ENCODE results near the gene KRCC1. TPM values are rescaled to one million over a fixed set of nuclear protein-coding genes. Genes with fewer than 3 reads are reported as not detected.
A peak's percentile ranks its signal among the peaks of the same experiment; 100 is the strongest.

KRCC1 gene
- total and polyA plus RNA-seq, 7 donors, result 10.8 to 44.4 (median 20.1) TPM

DNA sequence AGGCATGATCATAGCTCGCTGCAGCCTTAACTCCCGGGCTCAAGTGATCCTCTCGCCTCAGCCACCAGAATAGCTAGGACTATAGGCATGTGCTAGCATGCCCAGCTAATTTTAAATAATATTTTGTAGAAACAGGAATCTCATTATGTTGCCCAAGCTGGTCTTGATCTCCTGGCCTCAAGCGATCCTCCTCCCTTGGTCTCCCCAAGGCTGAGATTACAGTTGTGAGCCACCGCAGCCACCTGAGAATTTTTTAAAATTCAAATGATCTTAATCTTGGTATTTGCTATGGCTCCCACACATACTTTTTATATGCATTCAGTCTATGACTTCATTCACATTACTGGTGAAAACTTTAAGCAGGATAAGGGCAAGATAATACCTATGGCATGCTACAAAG lies 13.1 kb downstream of the KRCC1 start:
- no peak for ATAC-seq
- Histone ChIP-seq H3K4me3 (no peak overlapping the region), H3K27ac (no peak overlapping the region), H3K36me3 (ENCODE audit: insufficient read depth in 1 of 2, low read depth in 1 of 2) (no peaks in the 10 kb centered on the region), H3K9me3 (no peaks in the 10 kb centered on the region), H3K27me3 (ENCODE audit: insufficient read depth in 3 of 3, low read length in 2 of 3) (no peaks in the 10 kb centered on the region), H3K4me1 (peaks cover 36% of the 10 kb centered on the region)
- 97 to 99% (median 99%) methylated on average over 5 of the region's 5 CpGs for WGBS, 3 donors
- DNase-seq, result no peak
- no peak for TF ChIP-seq CTCF (IDR thresholded peaks at IDR 0.05)
- intact Hi-C loops (cut with DNase I), result no loop called here

GRCh38 chr2:88038263-88039105 lies 17.1 kb downstream of the KRCC1 start:
- ATAC-seq (peak in 1 of 4 donors; percentile 44), DNase-seq (no peak)
- Histone ChIP-seq H3K4me1 (peaks cover 31% of the 10 kb centered on the region), H3K9me3 (no peaks in the 10 kb centered on the region), H3K36me3 (ENCODE audit: insufficient read depth in 1 of 2, low read depth in 1 of 2) (peaks cover 0 to 27% of the 10 kb centered on the region in 2 donors), H3K27me3 (ENCODE audit: insufficient read depth in 3 of 3, low read length in 2 of 3) (no peaks in the 10 kb centered on the region), H3K27ac (no peak overlapping the region), H3K4me3 (no peak overlapping the region)
- intact Hi-C loops (cut with DNase I), result no loop called here
- WGBS, 3 donors, result 88 to 91% (median 90%) methylated on average over 4 of the region's 4 CpGs
- TF ChIP-seq CTCF (IDR thresholded peaks at IDR 0.05), result no peak

- H3K9me3 ChIP-seq, result no peaks in the 10 kb centered on the region
- TF ChIP-seq CTCF (IDR thresholded peaks at IDR 0.05), result no peak
- ATAC-seq (no peak), DNase-seq (no peak)
- peak overlapping the region; percentile 15 for H3K4me3 ChIP-seq
- intact Hi-C loops (cut with DNase I), result no loop called here
- peaks cover 0 to 45% of the 10 kb centered on the region in 2 donors for H3K36me3 ChIP-seq (ENCODE audit: insufficient read depth in 1 of 2, low read depth in 1 of 2)
- H3K27ac ChIP-seq, result peak overlapping the region; percentile 38
- H3K27me3 ChIP-seq (ENCODE audit: insufficient read depth in 3 of 3, low read length in 2 of 3), result no peaks in the 10 kb centered on the region
- H3K4me1 ChIP-seq, result peaks cover 20% of the 10 kb centered on the region
Observed at GRCh38 chr2:88036606-88037005, 19.0 kb downstream of the KRCC1 start.

DNA sequence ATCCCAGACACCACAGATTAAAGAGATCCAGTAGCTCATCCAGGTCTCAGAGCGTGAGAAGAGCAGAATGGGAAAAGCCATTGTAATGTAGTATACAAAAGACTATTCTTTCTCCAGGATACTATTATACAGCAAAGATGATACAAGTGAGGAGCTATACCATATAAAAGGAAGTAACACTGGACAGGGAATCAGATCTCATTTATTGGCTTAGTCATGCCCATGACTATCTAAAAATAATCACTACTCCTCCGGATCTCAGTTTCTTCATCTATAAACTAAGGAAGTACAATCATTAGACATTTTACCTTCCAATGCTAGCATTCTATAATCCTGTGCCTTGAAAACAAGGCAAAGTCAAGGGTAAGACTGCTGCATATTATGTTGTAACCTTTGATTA lies 19.4 kb downstream of the KRCC1 start:
- peaks cover 0 to 48% of the 10 kb centered on the region in 2 donors for H3K36me3 ChIP-seq (ENCODE audit: insufficient read depth in 1 of 2, low read depth in 1 of 2)
- peaks cover 20% of the 10 kb centered on the region for H3K4me1 ChIP-seq
- WGBS, 3 donors, result 56 to 63% (median 63%) methylated on average over 2 of the region's 2 CpGs
- peak overlapping the region; percentile 38 for H3K27ac ChIP-seq
- intact Hi-C loops (cut with DNase I), result no loop called here
- DNase-seq, result no peak
- no peak for TF ChIP-seq CTCF (IDR thresholded peaks at IDR 0.05)
- H3K4me3 ChIP-seq, result peak overlapping the region; percentile 15
- ATAC-seq, result peak in 1 of 4 donors; percentile 42
- H3K27me3 ChIP-seq (ENCODE audit: insufficient read depth in 3 of 3, low read length in 2 of 3), result no peaks in the 10 kb centered on the region
- H3K9me3 ChIP-seq, result no peaks in the 10 kb centered on the region
